Urinary bladder (tissue), 4 donors: ENCODE results near the gene CFAP74. TPM values are rescaled to one million over a fixed set of nuclear protein-coding genes. Genes with fewer than 3 reads are reported as not detected.
"Not testable (repeated sequence)": the region's sequence is repeated elsewhere in the genome, so short reads cannot be mapped to it uniquely, and the experiment has no call there.

Source experiments
- DNase-seq: peaks from one replicate; pipeline ENCODE4 v3.0.0-alpha.2; 2015; ENCODE audit errors: extremely low spot score
- H3K27ac ChIP-seq: one replicate; pipeline ENCODE4 v1.5.1; 2013; ENCODE audit warnings: low read depth, mild to moderate bottlenecking, moderate library complexity
- H3K36me3 ChIP-seq: one replicate; pipeline ENCODE4 v1.6.1; 2013; ENCODE audit warnings: mild to moderate bottlenecking, moderate library complexity; ENCODE audit not compliant: insufficient read depth
- H3K4me1 ChIP-seq: one replicate; pipeline ENCODE4 v1.6.1; 2013; ENCODE audit warnings: mild to moderate bottlenecking, moderate library complexity; ENCODE audit not compliant: insufficient read depth
- H3K4me3 ChIP-seq: one replicate; pipeline ENCODE4 v1.5.1; 2013; ENCODE audit warnings: low read depth, low read length
- WGBS: extraction: QIAGEN DNeasy Blood & Tissue Kit; methylation state at CpG from one replicate; pipeline ENCODE4 v1.1.7; 2013; 5-methylcytosine and 5-hydroxymethylcytosine counted together
- polyA plus RNA-seq: library from polyadenylated mRNA; stranded (reverse); fragments of 200-250 nt; gene quantifications from one replicate; pipeline ENCODE4 v1.2.3, GENCODE V29; 2013
- total RNA-seq: library from RNA; depleted of rRNA; stranded (reverse); fragments of >200 nt; gene quantifications from one replicate; pipeline ENCODE4 v1.2.3, GENCODE V29; 2014
- donor health status: healthy with polysubstance abuse.
- donor health status: healthy.

CFAP74 gene
- total and polyA plus RNA-seq, 2 donors, result 0.11 to 0.23 TPM

- H3K4me3 ChIP-seq, result no peak overlapping the region
- no peaks in the 10 kb centered on the region for H3K4me1 ChIP-seq
- no peak overlapping the region for H3K27ac ChIP-seq
- no peaks in the 10 kb centered on the region for H3K36me3 ChIP-seq
- 67% methylated on average over 45 of the region's 45 CpGs for WGBS
- no peak for DNase-seq
Observed at GRCh38 chr1:1942753-1943656, 60.6 kb downstream of the CFAP74 start.

- Histone ChIP-seq H3K4me1 (no peaks in the 10 kb centered on the region), H3K36me3 (no peaks in the 10 kb centered on the region), H3K4me3 (no peak overlapping the region), H3K27ac (no peak overlapping the region)
- DNase-seq, result no peak
- WGBS, result 80% methylated on average over 39 of the region's 39 CpGs
Observed at GRCh38 chr1:1941868-1942752, 61.5 kb downstream of the CFAP74 start.

DNA sequence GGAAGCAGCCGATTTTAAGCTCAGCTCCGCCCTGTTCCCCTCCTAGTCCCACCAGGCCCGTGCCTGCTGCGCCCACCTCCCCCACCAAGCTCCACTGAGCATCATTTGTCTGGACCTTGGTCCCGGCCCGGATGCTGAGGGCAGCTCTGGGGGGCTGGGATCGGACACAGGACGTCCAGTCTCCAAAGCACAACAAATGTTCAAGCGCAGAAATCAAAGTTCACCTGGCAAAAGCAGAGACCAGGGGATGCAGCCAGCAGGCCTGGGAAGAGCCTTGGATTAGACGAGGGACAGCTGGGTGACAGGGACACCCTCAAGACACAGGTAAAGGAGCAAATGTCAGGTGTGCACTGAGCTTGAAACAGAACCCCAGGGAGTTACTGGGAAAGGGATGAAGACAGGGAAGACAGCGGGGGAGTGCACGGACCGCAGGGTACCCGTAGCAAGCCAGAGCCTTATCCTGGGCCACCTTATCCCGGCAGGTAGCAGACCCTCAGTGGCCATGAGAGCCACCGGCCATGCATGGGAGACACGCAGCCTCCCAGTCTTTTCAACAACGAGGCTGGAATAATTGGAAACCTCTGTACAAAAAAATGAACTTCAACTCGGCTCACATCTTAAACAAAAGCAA lies 62.3 kb downstream of the CFAP74 start:
- DNase-seq, result no peak
- Histone ChIP-seq H3K4me1 (no peaks in the 10 kb centered on the region), H3K4me3 (no peak overlapping the region), H3K27ac (no peak overlapping the region), H3K36me3 (no peaks in the 10 kb centered on the region)
- 69% methylated on average over 19 of the region's 19 CpGs for WGBS

- Histone ChIP-seq H3K4me1 (no peaks in the 10 kb centered on the region), H3K27ac (no peak overlapping the region), H3K36me3 (no peaks in the 10 kb centered on the region), H3K4me3 (no peak overlapping the region)
- DNase-seq, result no peak
- 84% methylated on average over 12 of the region's 12 CpGs for WGBS
Observed at GRCh38 chr1:1940123-1940425, 63.5 kb downstream of the CFAP74 start.

GRCh38 chr1:1939296-1940122 lies 64.1 kb downstream of the CFAP74 start:
- Histone ChIP-seq H3K27ac (no peak overlapping the region), H3K4me3 (no peak overlapping the region), H3K4me1 (no peaks in the 10 kb centered on the region), H3K36me3 (no peaks in the 10 kb centered on the region)
- no peak for DNase-seq
- 84% methylated on average over 28 of the region's 28 CpGs for WGBS

DNA sequence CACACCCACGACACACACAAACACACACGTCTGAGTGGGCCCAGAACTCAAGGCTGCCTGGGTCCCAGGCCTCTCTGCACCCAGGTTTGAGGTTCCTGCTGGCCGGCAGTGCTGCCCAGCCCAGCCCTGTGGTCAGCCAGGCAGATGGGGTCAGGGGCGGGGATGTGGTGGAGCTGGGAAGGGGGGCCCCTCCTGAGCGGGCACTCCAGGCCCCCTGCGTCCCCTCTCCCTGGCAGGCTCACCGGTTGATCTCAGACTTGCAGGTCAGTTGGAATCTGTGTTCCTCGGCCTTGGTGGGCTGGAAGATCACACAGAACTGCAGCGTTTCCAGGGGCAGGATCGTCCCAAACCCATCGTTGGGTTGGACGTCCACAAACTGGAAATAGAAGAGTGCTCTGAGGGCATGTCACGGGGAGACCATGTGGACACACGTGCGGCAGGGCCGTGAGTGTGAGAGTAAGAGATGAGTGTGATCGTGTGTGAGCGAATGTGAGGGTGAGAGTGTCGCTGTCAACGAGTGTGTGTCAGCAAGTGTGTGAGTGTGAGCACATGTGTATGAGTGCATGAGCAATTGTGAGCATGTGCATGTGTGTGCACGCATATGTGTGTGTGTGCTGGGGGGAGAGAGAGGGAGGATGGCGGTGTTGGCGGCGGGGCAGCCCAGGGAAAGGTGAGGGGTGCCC lies 64.8 kb downstream of the CFAP74 start:
- no peak overlapping the region for H3K27ac ChIP-seq
- WGBS, result 81% methylated on average over 24 of the region's 24 CpGs

GRCh38 chr1:1938276-1938573 lies 65.4 kb downstream of the CFAP74 start:
- Histone ChIP-seq H3K36me3 (no peaks in the 10 kb centered on the region), H3K4me1 (no peaks in the 10 kb centered on the region), H3K27ac (no peak overlapping the region), H3K4me3 (no peak overlapping the region)
- no peak for DNase-seq
- WGBS, result 75% methylated on average over 6 of the region's 6 CpGs

More for the DNA sequence above, 64.8 kb downstream of the CFAP74 start:
- H3K36me3 ChIP-seq, result no peaks in the 10 kb centered on the region
- H3K4me1 ChIP-seq, result no peaks in the 10 kb centered on the region
- DNase-seq, result no peak
- H3K4me3 ChIP-seq, result no peak overlapping the region

DNA sequence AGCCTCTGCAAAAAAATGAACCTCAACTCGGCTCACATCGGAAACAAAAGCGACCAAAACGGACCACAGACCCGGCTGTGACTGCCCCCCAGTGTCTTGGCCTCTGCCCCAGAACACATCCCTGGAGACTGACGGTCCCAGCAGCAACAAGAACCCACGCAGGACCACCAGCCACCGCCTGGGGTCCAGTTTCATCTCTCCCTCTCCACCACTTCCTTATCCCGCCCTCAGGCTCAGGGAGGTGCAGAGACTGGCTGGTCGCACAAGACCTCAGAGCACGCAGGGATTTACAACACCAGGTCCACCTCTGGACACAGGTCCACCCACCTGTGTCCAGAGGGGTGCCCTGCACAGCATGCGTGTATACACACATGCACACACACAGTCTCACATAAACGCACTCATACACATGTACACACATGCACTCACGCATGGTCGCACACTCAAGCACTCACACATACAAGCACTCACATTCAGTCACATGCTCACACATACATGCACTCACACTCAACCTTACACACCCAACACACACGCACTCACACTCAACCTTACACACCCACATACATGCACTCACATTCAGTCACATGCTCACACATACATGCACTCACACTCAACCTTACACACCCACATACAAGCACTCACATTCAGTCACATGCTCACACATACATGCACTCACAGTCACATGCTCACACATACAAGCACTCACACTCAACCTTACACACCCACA lies 65.9 kb downstream of the CFAP74 start:
- no peaks in the 10 kb centered on the region for H3K36me3 ChIP-seq
- WGBS, result 68% methylated on average over 16 of the region's 16 CpGs
- no peak for DNase-seq

DNA sequence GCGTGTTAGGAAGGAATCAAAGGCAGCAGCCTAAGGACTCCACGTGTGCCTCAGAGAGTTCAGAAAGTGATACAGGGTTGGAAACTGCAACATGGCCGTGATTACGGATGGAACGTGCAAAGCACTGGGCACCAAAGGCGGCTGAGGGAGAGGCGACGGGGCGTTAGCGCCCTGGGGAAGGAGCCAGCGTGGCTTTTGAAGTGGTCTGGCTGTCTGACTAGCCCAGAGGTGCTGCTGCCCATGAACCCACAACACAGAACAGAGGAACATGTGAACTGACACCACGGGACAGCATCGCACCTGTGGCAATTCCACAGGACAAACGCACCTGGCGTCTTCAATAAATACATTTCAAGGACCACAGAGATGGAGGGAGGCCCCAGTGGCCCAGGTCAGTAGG lies 66.5 kb downstream of the CFAP74 start:
- H3K36me3 ChIP-seq, result no peaks in the 10 kb centered on the region
- H3K27ac ChIP-seq, result no peak overlapping the region
- no peak overlapping the region for H3K4me3 ChIP-seq
- no peak for DNase-seq
- WGBS, result 77% methylated on average over 15 of the region's 15 CpGs
- H3K4me1 ChIP-seq, result no peaks in the 10 kb centered on the region

More for the DNA sequence above, 65.9 kb downstream of the CFAP74 start:
- no peak overlapping the region for H3K4me3 ChIP-seq
- H3K27ac ChIP-seq, result no peak overlapping the region
- H3K4me1 ChIP-seq, result no peaks in the 10 kb centered on the region

GRCh38 chr1:1934848-1935247 lies 68.7 kb downstream of the CFAP74 start:
- DNase-seq, H3K27ac ChIP-seq, H3K4me3 ChIP-seq, H3K4me1 ChIP-seq, H3K36me3 ChIP-seq: not testable (repeated sequence)
- WGBS, result 86% methylated on average over 21 of the region's 21 CpGs

GRCh38 chr1:1929639-1930545 lies 73.7 kb downstream of the CFAP74 start:
- Histone ChIP-seq H3K27ac (no peak overlapping the region), H3K4me3 (no peak overlapping the region), H3K36me3 (no peaks in the 10 kb centered on the region), H3K4me1 (no peaks in the 10 kb centered on the region)
- WGBS, result 85% methylated on average over 38 of the region's 38 CpGs
- no peak for DNase-seq
